GM19463 (cell line): ENCODE data around the gene ZC3HAV1L.
A peak's percentile ranks its signal among the peaks of the same experiment; 100 is the strongest.
"Not testable (repeated sequence)": the region's sequence is repeated elsewhere in the genome, so short reads cannot be mapped to it uniquely, and the experiment has no call there.

Experiments used
- ATAC-seq: cut with Tn5 transposase; IDR thresholded peaks from one replicate; pipeline ENCODE4 v1.9.1; 2021; ENCODE audit warnings: mild to moderate bottlenecking, moderate library complexity; ENCODE audit not compliant: unreplicated experiment

Gene ZC3HAV1L, protein sequence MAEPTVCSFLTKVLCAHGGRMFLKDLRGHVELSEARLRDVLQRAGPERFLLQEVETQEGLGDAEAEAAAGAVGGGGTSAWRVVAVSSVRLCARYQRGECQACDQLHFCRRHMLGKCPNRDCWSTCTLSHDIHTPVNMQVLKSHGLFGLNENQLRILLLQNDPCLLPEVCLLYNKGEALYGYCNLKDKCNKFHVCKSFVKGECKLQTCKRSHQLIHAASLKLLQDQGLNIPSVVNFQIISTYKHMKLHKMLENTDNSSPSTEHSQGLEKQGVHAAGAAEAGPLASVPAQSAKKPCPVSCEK

DNA sequence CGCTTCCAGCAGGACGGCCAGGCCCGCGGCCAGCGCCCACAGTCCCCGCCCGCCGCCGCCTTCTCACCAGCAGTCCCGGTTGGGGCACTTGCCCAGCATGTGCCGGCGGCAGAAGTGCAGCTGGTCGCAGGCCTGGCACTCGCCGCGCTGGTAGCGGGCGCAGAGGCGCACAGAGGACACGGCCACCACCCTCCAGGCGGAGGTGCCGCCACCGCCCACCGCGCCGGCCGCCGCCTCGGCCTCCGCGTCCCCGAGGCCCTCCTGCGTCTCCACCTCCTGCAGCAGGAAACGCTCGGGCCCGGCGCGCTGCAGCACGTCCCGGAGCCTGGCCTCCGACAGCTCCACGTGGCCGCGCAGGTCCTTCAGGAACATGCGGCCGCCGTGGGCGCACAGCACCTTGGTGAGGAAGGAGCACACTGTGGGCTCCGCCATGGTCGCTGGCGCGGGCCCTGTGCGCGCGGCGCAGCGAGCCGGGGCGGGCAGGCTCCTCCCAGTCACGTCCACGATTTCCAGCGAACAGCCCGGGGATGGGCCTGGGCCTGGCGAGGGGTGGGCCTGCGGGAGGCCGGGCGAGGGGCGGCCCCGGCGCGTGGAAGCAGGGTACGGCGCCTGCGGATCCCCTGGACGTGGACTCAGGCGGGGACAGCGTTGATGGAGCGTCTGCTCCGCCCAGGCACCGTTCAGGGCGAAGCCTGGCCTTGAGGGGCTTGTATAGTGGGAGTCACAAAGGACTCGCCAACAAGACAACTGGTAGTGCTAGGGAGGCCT is at the start of gene ZC3HAV1L:
Gene ZC3HAV1L (minus strand): TSS at position 457 of the 768 bp plus-strand sequence. CDS start 25 bp downstream, at position 432.
- peak; percentile 86 for ATAC-seq

DNA sequence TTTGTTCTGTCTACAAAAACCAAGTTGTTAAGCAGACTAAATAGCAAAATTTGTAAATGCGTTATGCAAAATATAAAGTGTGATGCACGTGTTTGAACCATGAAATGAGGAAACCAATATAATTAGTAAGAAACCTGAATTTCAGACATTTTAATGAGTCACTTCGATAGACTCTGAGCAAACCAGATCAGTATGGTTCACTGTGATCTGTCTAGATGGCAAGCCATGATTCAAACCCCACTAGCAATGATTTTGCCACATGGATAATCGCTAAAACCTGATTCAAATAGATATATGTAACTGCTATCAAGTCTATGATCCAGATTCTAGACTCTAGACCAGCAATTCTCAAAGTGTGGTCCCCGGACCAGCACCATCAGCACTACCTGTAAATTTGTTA is 48.9 kb upstream of the ZC3HAV1L start:
- ATAC-seq: no peak

DNA sequence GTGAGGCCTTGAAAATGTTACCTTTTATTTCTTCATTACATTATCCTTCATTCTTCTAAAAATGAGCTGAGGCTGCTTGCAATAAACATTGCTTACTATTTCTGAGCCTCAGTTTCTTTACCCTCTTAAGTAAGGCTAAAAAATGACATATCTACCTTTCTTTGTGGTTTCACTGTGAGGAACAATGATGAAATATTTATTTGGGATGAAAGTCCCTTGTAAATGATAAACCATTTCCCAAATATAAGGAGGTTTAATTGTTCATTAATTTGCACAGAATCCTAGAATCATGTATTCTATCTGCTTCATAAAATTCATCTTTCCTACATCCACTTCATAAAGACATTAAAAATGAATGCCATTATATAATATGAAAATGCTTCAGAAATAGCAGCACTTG is 45.7 kb upstream of the ZC3HAV1L start:
- ATAC-seq: no peak

DNA sequence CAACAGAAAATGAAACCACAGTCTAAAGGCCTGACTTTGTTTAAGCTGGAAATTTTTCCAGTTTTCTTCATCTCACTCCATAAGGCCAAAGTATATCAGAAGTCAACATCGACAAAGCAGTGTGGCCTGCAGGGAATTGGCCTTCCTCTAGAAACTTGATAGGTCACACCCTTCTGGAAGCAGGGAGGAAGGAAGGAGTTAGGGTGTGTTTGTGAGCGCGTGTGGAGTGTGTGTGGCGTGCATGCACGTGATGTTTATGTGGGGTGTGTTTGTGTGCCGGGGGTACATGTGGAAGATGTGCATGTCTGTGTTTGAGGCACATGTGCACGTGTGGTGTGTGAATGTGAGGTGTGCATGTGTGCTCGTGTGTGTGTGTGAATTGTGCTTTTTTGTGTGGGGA is 45.1 kb upstream of the ZC3HAV1L start:
- ATAC-seq: no peak

DNA sequence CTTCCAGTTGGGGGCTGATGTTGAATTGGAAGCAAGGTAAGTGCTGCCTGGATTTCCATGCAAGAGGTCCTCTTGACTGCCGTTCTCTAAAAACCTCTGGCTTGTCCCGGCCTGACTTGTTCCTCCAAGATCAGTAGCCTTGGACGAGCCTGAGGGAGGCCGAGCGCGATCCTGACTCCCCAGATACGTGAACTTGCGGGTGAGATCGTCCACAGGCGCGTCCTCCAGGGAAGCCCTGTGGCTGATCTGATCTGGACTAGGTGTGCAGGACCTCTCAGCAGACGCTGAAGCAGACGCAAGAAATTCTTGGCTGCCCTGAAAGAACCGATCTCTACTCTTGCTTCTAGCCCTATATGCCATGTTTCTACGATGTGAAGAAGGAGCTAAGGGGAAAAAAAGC is 44.0 kb upstream of the ZC3HAV1L start:
- no peak for ATAC-seq

DNA sequence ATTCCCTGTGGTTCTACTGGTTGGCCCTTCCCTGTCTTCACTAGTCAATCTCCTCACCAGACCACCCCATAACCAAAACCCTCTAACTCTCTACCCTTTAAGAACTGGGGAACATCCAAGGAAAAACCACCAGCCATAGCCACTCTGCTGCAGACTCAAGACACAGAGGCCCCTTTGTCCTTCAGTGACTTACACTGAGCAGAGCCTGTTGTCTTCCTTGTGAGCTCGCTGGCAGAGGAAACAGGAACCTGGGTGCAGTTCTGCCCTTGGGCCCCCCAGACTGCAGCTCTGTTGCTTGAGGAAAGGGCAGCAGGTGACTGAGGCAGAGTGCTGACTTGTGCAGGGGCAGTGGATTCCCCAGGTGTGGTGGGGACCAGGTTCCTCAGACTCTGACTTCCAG is 43.1 kb upstream of the ZC3HAV1L start:
- ATAC-seq: no peak

DNA sequence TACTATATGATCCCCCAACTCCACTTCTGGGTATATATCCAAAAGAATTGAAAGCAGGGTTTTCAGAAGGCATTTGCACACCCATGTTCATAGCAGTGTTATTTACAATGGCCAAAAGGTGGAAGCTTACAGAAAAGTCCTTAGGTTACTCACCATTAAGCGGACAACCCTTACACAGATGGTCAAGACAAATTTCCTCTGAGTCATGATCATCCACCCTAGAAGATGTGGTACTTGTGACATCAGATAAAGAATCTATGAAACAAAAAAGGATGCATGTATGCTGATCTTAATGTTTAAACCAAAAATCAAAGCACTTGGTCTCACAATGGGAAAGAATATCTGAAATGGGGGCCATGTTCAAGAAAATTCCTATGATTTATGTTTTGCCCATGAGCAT is 42.6 kb upstream of the ZC3HAV1L start:
- ATAC-seq: no peak

DNA sequence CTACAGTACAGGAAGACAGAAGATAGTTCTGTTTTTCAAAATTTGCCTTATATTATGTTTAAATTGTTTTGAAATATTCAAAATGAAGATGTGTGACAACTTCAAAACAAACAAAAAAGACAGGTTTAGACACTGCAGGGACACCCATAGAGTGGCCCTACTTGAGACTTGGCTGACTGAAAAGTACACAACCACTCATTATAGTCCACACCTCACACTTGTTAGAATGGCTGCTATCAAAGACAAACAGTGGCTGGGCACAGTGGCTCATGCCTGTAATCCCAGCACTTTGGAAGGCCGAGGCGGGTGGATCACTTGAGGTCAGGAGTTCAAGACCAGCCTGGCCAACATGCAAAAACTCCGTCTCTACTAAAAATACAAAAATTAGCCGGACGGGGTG is 41.9 kb upstream of the ZC3HAV1L start:
- not testable (repeated sequence) for ATAC-seq

DNA sequence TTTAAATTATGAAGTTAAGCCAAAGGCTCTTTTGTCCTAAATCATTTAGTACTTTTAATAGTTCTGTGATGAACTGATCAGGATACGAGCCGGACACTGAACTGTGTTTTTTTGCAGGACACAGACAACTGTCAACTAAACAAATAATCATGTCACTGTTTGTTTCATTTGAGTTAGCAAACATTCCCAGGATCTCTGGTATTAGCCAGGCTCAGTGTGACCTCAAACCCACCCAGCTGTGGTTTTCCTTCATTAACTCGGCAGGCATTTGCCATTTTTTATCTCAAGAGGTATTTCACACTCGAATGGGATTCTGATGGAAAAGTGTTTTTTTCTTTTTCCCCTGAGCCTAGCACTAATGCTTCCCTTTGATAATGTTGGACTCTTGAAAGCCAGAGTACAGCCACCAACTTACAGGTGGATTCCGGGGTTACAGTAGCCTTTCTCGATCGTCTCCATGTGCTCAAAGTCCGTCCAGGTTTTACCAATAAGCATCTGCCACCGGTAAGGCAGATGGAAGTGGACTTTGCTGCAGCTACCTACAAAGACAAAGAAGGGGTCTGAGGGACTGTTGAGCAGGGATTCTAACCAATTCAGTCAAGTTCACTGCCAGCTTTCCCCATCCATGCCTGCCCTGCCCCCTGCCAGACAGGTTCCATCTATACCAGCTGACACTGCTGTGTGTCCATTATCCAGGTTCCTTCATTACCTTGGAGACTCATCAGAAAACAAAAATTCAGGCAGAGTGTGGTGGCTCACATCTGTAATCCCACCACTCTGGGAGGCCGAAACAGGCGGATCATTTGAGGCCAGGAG is 40.2 kb upstream of the ZC3HAV1L start:
- no peak for ATAC-seq

DNA sequence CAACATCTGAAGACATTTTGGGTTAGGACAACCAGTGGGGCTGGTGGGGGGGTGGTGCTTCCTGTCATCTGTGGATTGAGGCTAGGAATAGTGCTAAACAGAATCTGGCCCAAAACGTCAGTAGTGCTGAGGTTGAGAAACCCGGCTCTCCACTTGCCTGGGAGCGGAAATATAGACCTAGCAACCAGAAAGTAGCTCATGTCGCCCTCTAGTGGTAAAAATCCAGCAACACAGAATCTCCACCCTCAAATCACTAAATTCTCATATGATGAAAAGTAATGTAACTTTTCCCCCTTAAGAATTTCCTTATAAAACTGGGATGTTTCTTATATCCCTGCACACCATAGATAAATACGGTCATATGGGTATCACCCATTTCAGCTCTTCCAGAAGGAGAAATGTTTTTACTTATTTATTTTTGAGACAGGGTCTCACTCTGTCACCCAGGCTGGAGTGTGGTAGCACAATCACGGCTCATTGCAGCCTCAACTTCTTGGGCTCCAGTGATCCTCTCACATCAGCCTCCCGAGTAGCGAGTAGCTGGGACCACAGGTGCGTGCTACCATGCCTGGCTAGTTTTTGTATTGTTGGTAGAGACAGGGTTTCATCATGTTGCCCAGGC is 39.3 kb upstream of the ZC3HAV1L start:
- peak; percentile 86 for ATAC-seq

DNA sequence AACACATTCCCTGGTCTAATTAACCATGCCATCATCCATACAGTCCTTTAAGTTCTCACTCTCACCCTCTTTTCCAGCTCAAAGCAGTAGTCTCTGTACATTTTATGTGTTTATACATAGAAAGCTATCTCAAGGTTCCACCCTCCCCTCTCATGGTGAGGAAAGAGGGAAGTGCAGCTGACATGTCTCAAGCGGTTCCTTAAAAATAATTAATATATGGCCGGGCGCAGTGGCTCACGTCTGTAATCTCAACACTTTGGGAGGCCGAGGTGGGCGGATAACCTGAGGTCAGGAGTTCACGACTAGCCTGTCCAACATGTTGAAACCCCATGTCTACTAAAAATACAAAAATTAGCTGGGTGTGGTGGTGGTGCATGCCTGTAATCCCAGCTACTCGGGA is 37.0 kb upstream of the ZC3HAV1L start:
- ATAC-seq: no peak

DNA sequence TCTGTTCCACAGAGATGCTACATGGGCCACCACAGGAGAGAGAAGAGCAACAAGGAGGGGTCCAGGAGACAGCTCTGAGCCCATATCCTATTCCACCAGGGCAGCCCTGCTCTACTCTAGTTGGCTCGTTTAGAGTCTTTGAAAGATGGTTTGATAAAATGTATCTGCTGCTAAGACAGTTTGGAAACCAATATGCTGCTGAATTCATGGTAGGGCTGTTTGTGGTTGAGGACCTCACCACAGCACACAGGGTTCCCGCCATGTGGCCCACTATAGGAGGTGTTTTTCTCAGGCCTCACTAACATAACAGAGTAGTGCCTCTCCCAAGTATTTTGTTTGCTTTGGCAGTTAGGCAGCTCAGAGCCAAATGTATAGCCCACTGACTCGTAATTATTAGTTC is 35.8 kb upstream of the ZC3HAV1L start:
- no peak for ATAC-seq

DNA sequence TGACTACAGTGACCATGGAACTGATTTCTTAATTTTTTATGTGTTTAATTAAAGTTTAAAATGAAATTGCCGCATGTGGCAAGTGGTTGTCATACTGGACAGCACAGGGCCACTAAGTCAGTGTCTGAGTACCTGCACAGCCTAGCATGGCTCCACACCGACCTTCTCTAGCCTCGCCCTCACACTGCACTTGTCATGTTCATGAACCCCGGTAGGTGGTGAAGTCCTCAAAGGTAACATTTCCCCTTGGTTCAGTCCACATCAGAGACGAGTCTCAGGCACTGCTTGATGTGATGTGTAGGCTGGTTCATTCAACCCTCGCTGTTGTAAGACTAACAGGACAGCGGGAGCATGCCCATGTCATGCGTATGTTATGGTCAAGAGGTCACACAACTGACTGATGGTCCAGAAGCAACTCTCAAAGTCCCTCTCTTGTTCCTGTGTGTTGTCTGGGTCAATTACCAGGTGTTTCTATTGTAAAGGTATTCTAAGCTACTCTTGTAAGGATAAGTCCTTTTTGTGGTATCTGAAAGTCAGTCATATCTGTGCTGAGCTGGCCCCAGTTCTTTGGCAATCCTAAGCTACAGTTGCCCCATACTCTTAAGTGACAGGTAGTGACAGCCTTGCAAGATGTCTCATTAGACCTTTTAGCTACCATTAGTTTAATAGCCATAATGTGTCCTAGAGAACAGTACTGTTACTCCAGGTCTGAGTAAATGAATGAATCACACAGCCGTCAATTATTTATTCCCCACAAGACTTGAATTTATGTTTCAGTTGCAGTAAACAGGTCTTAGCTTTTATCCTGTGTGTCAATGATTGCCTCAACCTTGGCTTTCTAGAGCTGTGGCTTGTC is 32.9 kb upstream of the ZC3HAV1L start:
- ATAC-seq: no peak

DNA sequence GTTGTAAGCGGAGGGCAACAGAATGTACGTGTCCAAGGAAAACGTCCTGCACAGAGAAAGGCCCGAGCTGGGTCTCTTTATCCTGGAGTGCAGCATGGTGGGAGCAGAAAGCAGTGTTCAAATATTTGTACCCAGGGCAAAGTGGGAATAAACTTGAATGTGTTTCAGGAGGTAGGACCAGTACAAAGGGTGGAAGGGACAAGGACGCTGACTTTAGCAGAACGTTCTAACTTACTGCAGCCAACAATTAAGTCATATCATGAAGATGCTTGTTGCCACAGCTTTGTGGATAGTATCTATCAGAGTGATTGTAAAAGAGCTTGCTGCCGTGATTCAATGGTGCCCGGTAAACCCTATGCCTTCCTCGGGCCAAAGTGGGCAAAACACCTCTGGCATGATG is 30.5 kb upstream of the ZC3HAV1L start:
- ATAC-seq: no peak

DNA sequence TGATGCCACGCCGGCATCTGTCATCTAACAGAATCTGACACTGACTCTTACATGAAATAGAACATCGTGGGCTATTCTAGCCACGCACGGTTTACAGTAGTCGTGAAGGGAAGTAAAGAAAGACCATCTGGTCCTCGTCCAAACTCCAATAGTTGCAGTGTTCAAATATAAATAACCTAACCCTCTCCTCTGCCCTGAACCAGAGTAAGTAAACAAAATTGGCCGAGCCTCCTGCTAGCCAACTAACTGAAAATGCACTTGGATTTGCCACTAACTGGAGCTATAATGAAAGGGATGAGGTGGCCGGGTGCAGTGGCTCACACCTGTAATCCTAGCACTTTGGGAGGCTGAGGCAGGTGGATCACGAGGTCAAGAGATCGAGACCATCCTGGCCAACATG is 29.5 kb upstream of the ZC3HAV1L start:
- no peak for ATAC-seq

DNA sequence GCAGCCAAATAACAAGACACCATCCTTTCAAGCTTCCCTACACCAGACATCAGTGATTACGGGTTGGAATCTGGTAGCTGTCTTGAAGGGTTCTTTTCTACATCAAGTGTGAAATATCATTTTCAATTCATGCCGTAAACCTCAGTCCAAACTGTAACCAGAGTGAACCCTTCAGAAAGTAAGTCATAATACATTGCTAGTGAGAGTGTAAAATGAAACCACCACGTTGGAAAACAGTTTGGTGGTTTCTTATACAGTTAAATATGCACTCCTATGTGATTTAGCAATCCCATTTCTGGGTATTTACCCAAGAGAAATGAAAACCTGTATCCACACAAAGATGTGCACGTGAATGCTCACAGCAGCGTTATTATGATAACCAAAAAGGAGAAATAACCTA is 25.6 kb upstream of the ZC3HAV1L start:
- no peak for ATAC-seq

DNA sequence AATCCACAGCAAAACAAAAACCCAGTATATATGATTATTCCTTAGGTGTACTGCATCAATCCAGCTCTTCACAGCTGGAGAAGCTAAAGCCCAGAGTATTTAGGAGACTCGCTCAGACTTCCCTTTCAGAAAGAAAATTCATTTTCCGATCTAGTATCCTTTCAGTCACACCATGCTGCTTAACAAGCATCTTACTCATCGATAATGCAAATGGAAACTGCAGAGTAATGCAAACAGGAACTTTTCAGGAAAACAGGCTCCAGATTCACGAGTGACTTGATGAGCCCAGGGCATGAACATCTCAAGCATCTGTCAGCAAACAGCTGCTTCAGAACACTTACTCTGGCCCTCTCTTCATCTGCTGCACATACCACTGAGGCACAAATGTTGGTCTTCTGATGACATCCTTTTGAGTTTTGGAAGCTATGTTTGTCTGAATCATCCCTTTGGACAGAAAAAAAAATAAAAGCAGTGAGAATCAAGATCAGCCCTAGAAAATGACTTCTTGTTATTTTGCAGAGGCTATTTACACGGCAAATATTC is 24.9 kb upstream of the ZC3HAV1L start:
- no peak for ATAC-seq

DNA sequence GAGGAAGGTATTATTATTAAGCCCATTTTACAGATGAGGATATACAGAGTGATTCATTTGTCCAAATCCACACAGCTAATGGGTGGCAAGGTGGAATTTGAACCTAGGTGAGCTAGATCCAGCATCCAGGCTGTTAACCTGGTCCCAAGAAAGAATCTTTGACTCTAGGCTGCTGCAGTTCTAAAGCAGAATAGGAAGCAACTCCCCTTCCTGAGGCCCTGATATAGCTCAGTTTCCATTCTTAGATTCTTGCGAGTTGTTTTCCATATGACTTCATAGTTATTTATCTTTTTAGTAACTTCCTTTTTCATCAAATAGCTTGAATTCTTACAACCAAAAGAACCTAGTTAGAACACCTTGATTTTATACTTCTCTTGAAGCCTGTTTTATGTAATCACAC is 24.1 kb upstream of the ZC3HAV1L start:
- ATAC-seq: no peak

DNA sequence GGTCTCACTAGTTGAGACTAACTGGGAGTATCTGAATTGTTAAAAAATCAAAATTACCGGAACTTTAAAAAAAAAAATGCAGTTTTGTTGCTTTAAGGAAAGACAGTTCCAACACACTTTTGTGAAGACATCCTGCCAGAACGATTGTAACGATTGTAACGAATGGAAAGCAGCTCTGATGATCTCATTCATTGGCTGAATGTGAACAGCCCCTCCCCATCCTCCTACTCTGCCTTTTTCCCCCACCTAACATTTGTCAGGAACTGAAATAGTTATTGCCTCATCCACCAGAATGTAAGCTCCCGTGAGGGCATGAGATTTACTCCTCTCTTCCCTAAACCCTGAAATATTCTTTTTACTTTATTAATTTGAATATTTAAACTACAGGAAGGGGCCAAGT is 23.1 kb upstream of the ZC3HAV1L start:
- ATAC-seq: no peak

DNA sequence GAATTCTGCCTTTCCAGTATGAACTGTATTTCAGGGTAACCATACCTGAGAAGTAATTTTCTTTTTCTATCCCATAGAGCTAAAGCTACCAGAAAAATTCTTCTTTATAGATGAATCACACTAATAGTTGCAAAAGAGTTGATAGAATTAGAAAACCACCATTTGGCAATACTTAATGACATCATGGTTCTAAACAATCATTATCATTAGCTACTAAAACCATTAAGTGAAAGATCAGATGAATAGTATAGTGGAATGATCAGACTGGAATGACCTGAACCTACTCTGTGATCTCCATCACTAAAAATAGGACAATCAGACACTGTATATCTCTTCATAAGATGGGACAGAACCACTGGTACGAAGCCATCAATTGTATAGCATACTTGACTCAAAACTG is 19.8 kb upstream of the ZC3HAV1L start:
- ATAC-seq: no peak
